Lower leg skin (tissue), 3 donors: ENCODE results near the gene COL21A1.

Experiments used
- CTCF ChIP-seq, 3 donors: fragments of 450-650 bp; IDR thresholded peaks; one replicate each; pipeline ENCODE4 v1.5.1; 2016; ENCODE audit warnings: antibody characterized with exemption in 3 of 3, mild to moderate bottlenecking in 3 of 3, moderate library complexity in 2 of 3
- POLR2A ChIP-seq, 2 donors: fragments of 450-650 bp; IDR thresholded peaks; one replicate each; pipeline ENCODE4 v1.6.1; 2016 to 2017; ENCODE audit warnings: antibody characterized with exemption in 2 of 2, mild to moderate bottlenecking in 1 of 2, moderate library complexity in 1 of 2

DNA sequence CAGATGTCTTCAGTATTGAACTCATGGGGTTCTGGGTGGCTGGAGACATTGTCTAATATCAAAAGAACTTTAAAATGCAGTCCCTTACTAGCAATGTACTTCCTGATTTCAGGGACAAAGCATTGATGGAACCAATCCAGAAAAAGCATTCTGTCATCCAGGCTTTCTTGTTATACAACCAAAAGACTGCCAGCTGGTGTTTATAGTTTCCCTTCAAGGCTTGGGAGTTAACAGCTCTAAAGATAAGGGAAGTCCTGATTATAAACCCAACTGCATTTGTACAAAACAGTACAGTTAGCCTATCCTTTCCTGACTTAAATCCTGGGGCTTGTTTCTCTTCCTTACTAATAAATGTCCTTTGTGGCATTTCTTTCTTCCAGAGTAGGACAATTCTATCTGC is 160.0 kb downstream of the COL21A1 start:
- TF ChIP-seq CTCF (IDR thresholded peaks at IDR 0.05) (no peak), POLR2A (IDR thresholded peaks at IDR 0.05) (no peak)
